Keratinocyte (primary cell): Measurements from ENCODE around the gene AKT1S1. TPM values are rescaled to one million over a fixed set of nuclear protein-coding genes. Genes with fewer than 3 reads are reported as not detected.

Experiments used
- DNase-seq: peaks from one replicate; pipeline ENCODE4 v3.0.0-alpha.2; 2011; ENCODE audit warnings: low read depth, missing footprints, low spot score
- FAIRE-seq: peaks from 2 replicates; lab custom pipeline; 2011; peaks lifted over from hg19 to GRCh38; lab: Jason Lieb, UNC
- H2AFZ ChIP-seq: 2 replicates; pipeline ENCODE4 v1.6.0; 2012; ENCODE audit warnings: low read length, control low read depth, inconsistent platforms; ENCODE audit not compliant: control insufficient read depth
- H3K27ac ChIP-seq: 2 replicates; pipeline ENCODE4 v1.5.1; 2011; ENCODE audit warnings: low read length; ENCODE audit not compliant: control insufficient read depth, insufficient read depth
- H3K27me3 ChIP-seq: 3 replicates; pipeline ENCODE4 v1.6.0; 2011; ENCODE audit warnings: low read length; ENCODE audit not compliant: control insufficient read depth, insufficient read depth; ENCODE audit errors: extremely low read depth
- H3K36me3 ChIP-seq, 2 experiments: 2 replicates in 1 of 2; 3 replicates in 1 of 2; pipeline ENCODE4 v1.5.1; 2011; ENCODE audit warnings: low read length in 2 of 2, mild to moderate bottlenecking in 1 of 2; ENCODE audit not compliant: control insufficient read depth in 2 of 2, insufficient read depth in 2 of 2; ENCODE audit errors: extremely low read depth in 1 of 2
- H3K4me1 ChIP-seq: 3 replicates; pipeline ENCODE4 v1.5.1; 2011; ENCODE audit warnings: low read length; ENCODE audit not compliant: control insufficient read depth, insufficient read depth; ENCODE audit errors: extremely low read depth
- H3K4me2 ChIP-seq: 3 replicates; pipeline ENCODE4 v1.6.0; 2011; ENCODE audit warnings: low read depth, low read length; ENCODE audit not compliant: control insufficient read depth, insufficient read depth; ENCODE audit errors: extremely low read depth
- H3K4me3 ChIP-seq, 3 experiments: fragments of 200-600 bp in 1 of 3; sonication (generic) in 1 of 3; 2 replicates in 2 of 3; 3 replicates in 1 of 3; pipeline ENCODE4 v1.5.1; 2011 to 2016; ENCODE audit warnings: low read length in 3 of 3, mild to moderate bottlenecking in 3 of 3, control low read depth in 2 of 3, inconsistent platforms in 1 of 3, low read depth in 1 of 3, mixed read lengths in 1 of 3, mixed run types in 1 of 3, moderate library complexity in 1 of 3; ENCODE audit not compliant: control insufficient read depth in 2 of 3, insufficient read depth in 2 of 3; ENCODE audit errors: extremely low read depth in 1 of 3
- H3K79me2 ChIP-seq: 2 replicates; pipeline ENCODE4 v1.6.0; 2012; ENCODE audit warnings: low read length; ENCODE audit not compliant: control insufficient read depth, insufficient read depth
- H3K9ac ChIP-seq: 3 replicates; pipeline ENCODE4 v1.6.0; 2011; ENCODE audit warnings: low read length; ENCODE audit not compliant: control insufficient read depth, insufficient read depth; ENCODE audit errors: extremely low read depth
- H3K9me1 ChIP-seq: 3 replicates; pipeline ENCODE4 v1.6.0; 2011; ENCODE audit warnings: low read length; ENCODE audit not compliant: control insufficient read depth, insufficient read depth; ENCODE audit errors: extremely low read depth
- H3K9me3 ChIP-seq: 2 replicates; pipeline ENCODE4 v1.5.1; 2012; ENCODE audit warnings: low read depth, low read length; ENCODE audit not compliant: control insufficient read depth
- H4K20me1 ChIP-seq: 3 replicates; pipeline ENCODE4 v1.6.0; 2011; ENCODE audit warnings: low read length; ENCODE audit not compliant: control insufficient read depth, insufficient read depth; ENCODE audit errors: extremely low read depth
- CTCF ChIP-seq, 3 experiments: IDR thresholded peaks in 1 of 3; conservative IDR thresholded peaks in 1 of 3; optimal IDR thresholded peaks in 1 of 3; 2 replicates in 2 of 3; 3 replicates in 1 of 3; pipeline versions ENCODE3 to v1.5.1; 2011; ENCODE audit warnings: low read length in 3 of 3, mild to moderate bottlenecking in 3 of 3, moderate library complexity in 2 of 3, control low read depth in 1 of 3, inconsistent platforms in 1 of 3; ENCODE audit not compliant: insufficient read depth in 2 of 3; ENCODE audit errors: extremely low read depth in 1 of 3
- EZH2 ChIP-seq: IDR thresholded peaks from one replicate; pipeline ENCODE4 v1.6.1; 2012; ENCODE audit warnings: inconsistent platforms, mild to moderate bottlenecking, low read length, moderate library complexity
- dilution Hi-C: fragments of 300-500 bp; cut with MboI; formaldehyde crosslinking; loops from one replicate; pipeline ENCODE4 v1.7.0; 2020; ENCODE audit warnings: low sequenced_read_pairs; ENCODE audit not compliant: extremely low pct_ligation_motif_present
- polyA plus RNA-seq, 5 experiments: library from polyadenylated mRNA; depleted of rRNA in 3 of 5; stranded (reverse) in 3 of 5; stranded (forward) in 1 of 5; unstranded in 1 of 5; fragments of >200 nt; gene quantifications; 1 replicate in 1 of 5; 2 replicates in 3 of 5; 3 replicates in 1 of 5; pipeline versions ENCODE4 v1.2.1 to v1.2.3, GENCODE V29; 2011 to 2012; ENCODE audit warnings: missing spikeins in 2 of 5, low read depth in 1 of 5, low replicate concordance in 1 of 5

Gene AKT1S1
- polyA plus RNA-seq, 1 donor (not counting 4 experiments of a cell fraction or from before 2014, with no cell fraction given), result 27.2 TPM

DNA sequence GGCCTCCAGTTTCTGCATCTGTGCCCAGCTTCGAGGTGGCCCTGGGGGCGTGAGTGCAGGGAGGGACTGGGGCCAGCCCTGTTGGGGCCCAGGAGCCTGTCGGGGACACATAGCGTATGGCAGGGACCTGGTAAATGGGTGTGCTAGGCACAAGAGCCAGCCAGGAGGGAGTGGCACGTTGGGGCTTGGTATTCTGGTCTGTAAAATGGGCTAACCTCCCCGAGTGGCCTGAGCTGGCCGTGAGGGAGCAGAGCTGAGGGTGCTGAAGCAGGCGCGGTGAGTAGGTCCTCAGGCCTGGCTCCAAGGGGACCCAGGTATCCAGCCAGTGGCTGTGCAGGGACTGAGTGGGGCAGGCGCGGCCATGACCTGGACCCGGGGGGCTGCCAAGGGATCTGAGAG, 21.9 kb downstream of the AKT1S1 start:
- no peak overlapping the region for H3K4me3 ChIP-seq
- H3K9me1 ChIP-seq, result no peaks in the 10 kb centered on the region
- DNase-seq (no peak), FAIRE-seq (no peak)
- H3K27me3 ChIP-seq, result no peaks in the 10 kb centered on the region
- H3K9ac ChIP-seq, result no peak overlapping the region
- H2AFZ ChIP-seq, result no peak overlapping the region
- peaks cover 13% of the 10 kb centered on the region for H3K4me1 ChIP-seq
- no peak overlapping the region for H3K4me2 ChIP-seq
- no peak overlapping the region for H3K27ac ChIP-seq
- H3K9me3 ChIP-seq, result no peaks in the 10 kb centered on the region
- H4K20me1 ChIP-seq, result peaks cover 7% of the 10 kb centered on the region
- H3K79me2 ChIP-seq, result peaks cover 22% of the 10 kb centered on the region
- dilution Hi-C loops, result no loop called here
- TF ChIP-seq EZH2 (no peak), CTCF (optimal IDR thresholded peaks at IDR 0.05 in 1 of 3, IDR thresholded peaks at IDR 0.05 in 1 of 3, conservative IDR thresholded peaks at IDR 0.05 in 1 of 3; ENCODE audit: extremely low read depth in 1 of 3, insufficient read depth in 2 of 3, low read length in 3 of 3) (no peak)
- H3K36me3 ChIP-seq, result peaks cover 19 to 23% of the 10 kb centered on the region in 2 experiments

DNA sequence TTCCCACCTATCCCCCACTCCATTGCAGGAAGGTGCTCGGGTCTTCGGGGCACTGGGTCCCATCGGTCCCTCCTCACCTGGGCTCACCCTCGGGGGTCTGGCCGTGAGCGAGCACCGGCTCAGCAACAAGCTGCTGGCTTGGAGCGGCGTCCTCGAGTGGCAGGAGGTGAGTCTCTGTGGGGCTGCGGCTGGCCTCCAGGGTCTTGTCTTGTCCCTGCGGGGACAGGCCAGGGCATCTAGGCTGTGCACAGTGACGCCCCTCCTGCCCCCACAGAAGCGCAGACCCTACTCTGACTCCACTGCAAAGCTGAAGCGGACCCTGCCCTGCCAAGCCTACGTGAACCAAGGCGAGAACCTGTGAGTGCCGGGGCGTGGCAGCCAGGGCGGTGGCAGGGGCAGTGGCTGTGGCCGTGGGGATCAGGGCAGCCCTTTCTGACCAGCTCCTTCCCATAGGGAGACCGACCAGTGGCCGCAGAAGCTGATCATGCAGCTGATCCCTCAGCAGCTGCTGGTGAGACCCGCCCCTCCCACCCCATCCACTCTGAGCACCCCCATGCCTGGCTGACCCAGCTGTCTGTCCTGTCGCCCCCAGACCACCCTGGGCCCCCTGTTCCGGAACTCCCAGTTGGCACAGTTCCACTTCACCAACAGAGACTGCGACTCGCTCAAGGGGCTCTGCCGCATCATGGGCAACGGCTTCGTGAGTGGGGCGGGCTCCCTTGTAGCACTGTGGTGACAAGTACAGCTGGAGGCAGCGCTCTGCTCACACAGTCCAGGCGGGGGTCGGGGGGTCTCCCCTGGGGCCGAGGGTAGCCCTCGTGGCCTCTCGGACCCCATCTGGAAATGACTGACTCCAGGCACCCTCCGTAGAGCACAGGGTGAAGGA, 22.5 kb downstream of the AKT1S1 start:
- dilution Hi-C loops, result no loop called here
- DNase-seq (no peak), FAIRE-seq (no peak)
- no peak overlapping the region for H3K27ac ChIP-seq
- H3K9me3 ChIP-seq, result no peaks in the 10 kb centered on the region
- H3K79me2 ChIP-seq, result peaks cover 22% of the 10 kb centered on the region
- H3K4me1 ChIP-seq, result peaks cover 17% of the 10 kb centered on the region
- no peak overlapping the region for H2AFZ ChIP-seq
- peaks cover 17% of the 10 kb centered on the region in 2 experiments for H3K36me3 ChIP-seq
- H4K20me1 ChIP-seq, result peaks cover 7% of the 10 kb centered on the region
- no peaks in the 10 kb centered on the region for H3K9me1 ChIP-seq
- no peak overlapping the region for H3K4me3 ChIP-seq
- no peak for TF ChIP-seq EZH2
- no peak overlapping the region for H3K4me2 ChIP-seq
- H3K27me3 ChIP-seq, result no peaks in the 10 kb centered on the region
- H3K9ac ChIP-seq, result no peak overlapping the region
